ENCODE measurements around the gene NECTIN4. TPM values are rescaled to one million over a fixed set of nuclear protein-coding genes. Genes with fewer than 3 reads are reported as not detected.

The NECTIN4 gene
- total and polyA plus RNA-seq, 7 experiments from 2014 or later = not detected

GRCh38 chr1:161095230-161095629 lies 5.9 kb upstream of the NECTIN4 start:
- H3K4me3 Mint-ChIP-seq = no peak overlapping the region
- H3K36me3 Mint-ChIP-seq = peaks cover 0 to 6% (median 0%) of the 10 kb centered on the region in 5 donors
- H3K36me3 ChIP-seq (ENCODE audit: control insufficient read depth in 2 of 3, insufficient read depth in 3 of 3, low read length in 3 of 3) = peaks cover 0 to 8% (median 0%) of the 10 kb centered on the region in 3 experiments
- no peak for DNase-seq
- H3K27me3 Mint-ChIP-seq = peaks cover 0 to 12% (median 0%) of the 10 kb centered on the region in 5 donors
- intact Hi-C loops (cut with micrococcal nuclease) = no loop called here
- peaks cover 0 to 10% (median 0%) of the 10 kb centered on the region in 11 donors for H3K9me3 Mint-ChIP-seq
- peaks cover 9 to 11% of the 10 kb centered on the region in 2 donors for H3K4me1 ChIP-seq (ENCODE audit: control insufficient read depth in 2 of 2, insufficient read depth in 2 of 2, low read length in 2 of 2)
- H3K4me3 ChIP-seq (ENCODE audit: low read length) = no peak overlapping the region
- no peaks in the 10 kb centered on the region for H3K27me3 ChIP-seq (ENCODE audit: control insufficient read depth in 2 of 2, insufficient read depth in 2 of 2, low read length in 2 of 2)
- ATAC-seq = no peak
- ChIA-PET POLR2A (interaction anchor here (0.8 to 7.4 kb wide), 3 partner anchors 26 to 70 kb away, joined by 3 to 106 read pairs (median 66); partner anchors contain the start of genes ARHGAP30, TSTD1 and USF1), CTCF (interaction anchor here (0.6 to 7.4 kb wide), 5 partner anchors 9 to 98 kb away, joined by 3 to 120 read pairs (median 5); partner anchors contain the start of gene ARHGAP30)
- H3K27ac Mint-ChIP-seq = peak overlapping the region in 3 of 9 donors; percentile 62 to 95 (median 79)
- H3K9me3 ChIP-seq (ENCODE audit: control insufficient read depth in 2 of 3, low read length in 3 of 3) = no peaks in the 10 kb centered on the region
- H3K27ac ChIP-seq (ENCODE audit: low read depth, low read length) = no peak overlapping the region
- H3K4me1 Mint-ChIP-seq = peaks cover 23 to 68% (median 34%) of the 10 kb centered on the region in 7 donors

GRCh38 chr1:161094481-161094880 lies 5.1 kb upstream of the NECTIN4 start:
- intact Hi-C loops (cut with micrococcal nuclease) = no loop called here
- no peak overlapping the region for H3K27ac ChIP-seq (ENCODE audit: low read depth, low read length)
- Mint-ChIP-seq H3K36me3 (peaks cover 0 to 5% (median 0%) of the 10 kb centered on the region in 5 donors), H3K4me1 (peaks cover 23 to 63% (median 36%) of the 10 kb centered on the region in 7 donors), H3K4me3 (no peak overlapping the region), H3K27me3 (peaks cover 0 to 12% (median 0%) of the 10 kb centered on the region in 5 donors), H3K9me3 (peaks cover 0 to 10% (median 0%) of the 10 kb centered on the region in 11 donors), H3K27ac (peak overlapping the region in 4 of 9 donors; percentile 30 to 95 (median 70))
- H3K4me3 ChIP-seq (ENCODE audit: low read length) = no peak overlapping the region
- ATAC-seq = no peak
- DNase-seq = no peak
- H3K4me1 ChIP-seq (ENCODE audit: control insufficient read depth in 2 of 2, insufficient read depth in 2 of 2, low read length in 2 of 2) = peaks cover 9 to 11% of the 10 kb centered on the region in 2 donors
- peaks cover 0 to 2% (median 0%) of the 10 kb centered on the region in 3 experiments for H3K36me3 ChIP-seq (ENCODE audit: control insufficient read depth in 2 of 3, insufficient read depth in 3 of 3, low read length in 3 of 3)
- H3K27me3 ChIP-seq (ENCODE audit: control insufficient read depth in 2 of 2, insufficient read depth in 2 of 2, low read length in 2 of 2) = no peaks in the 10 kb centered on the region
- no peaks in the 10 kb centered on the region for H3K9me3 ChIP-seq (ENCODE audit: control insufficient read depth in 2 of 3, low read length in 3 of 3)
- ChIA-PET POLR2A (interaction anchor here (0.8 to 7.4 kb wide), 2 partner anchors 52 to 71 kb away, joined by 3 to 106 read pairs; partner anchors contain the start of genes TSTD1 and USF1), CTCF (interaction anchor here (0.6 to 7.4 kb wide), 6 partner anchors 23 to 287 kb away, joined by 3 to 120 read pairs (median 6); partner anchors contain the start of gene ARHGAP30)

- intact Hi-C loops (cut with micrococcal nuclease) = no loop called here
- H3K9me3 ChIP-seq (ENCODE audit: control insufficient read depth in 2 of 3, low read length in 3 of 3) = no peaks in the 10 kb centered on the region
- no peak overlapping the region for H3K27ac ChIP-seq (ENCODE audit: low read depth, low read length)
- Mint-ChIP-seq H3K9me3 (peaks cover 0 to 6% (median 0%) of the 10 kb centered on the region in 11 donors), H3K4me3 (peak overlapping the region in 1 of 10 donors; percentile 1), H3K27ac (peak overlapping the region in 2 of 9 donors; percentile 25 to 47), H3K36me3 (peaks cover 0 to 3% (median 0%) of the 10 kb centered on the region in 5 donors), H3K27me3 (peaks cover 0 to 11% (median 0%) of the 10 kb centered on the region in 5 donors), H3K4me1 (peaks cover 18 to 58% (median 26%) of the 10 kb centered on the region in 7 donors)
- no peaks in the 10 kb centered on the region for H3K36me3 ChIP-seq (ENCODE audit: control insufficient read depth in 2 of 3, insufficient read depth in 3 of 3, low read length in 3 of 3)
- no peak overlapping the region for H3K4me3 ChIP-seq (ENCODE audit: low read length)
- ATAC-seq (no peak), DNase-seq (peak in 1 of 9 donors; percentile 65)
- H3K4me1 ChIP-seq (ENCODE audit: control insufficient read depth in 2 of 2, insufficient read depth in 2 of 2, low read length in 2 of 2) = peaks cover 5 to 7% of the 10 kb centered on the region in 2 donors
- H3K27me3 ChIP-seq (ENCODE audit: control insufficient read depth in 2 of 2, insufficient read depth in 2 of 2, low read length in 2 of 2) = no peaks in the 10 kb centered on the region
- ChIA-PET CTCF (interaction anchor here (0.6 to 3.7 kb wide), 4 partner anchors 8 to 95 kb away, joined by 3 to 20 read pairs (median 3); no protein-coding TSS in a partner anchor), POLR2A (interaction anchor here (0.6 to 1.2 kb wide), 3 partner anchors 11 to 24 kb away, joined by 3 to 4 read pairs (median 3); partner anchors contain the start of gene ARHGAP30)
These were observed 3.3 kb upstream of the NECTIN4 start for GRCh38 chr1:161092621-161093028.

DNA sequence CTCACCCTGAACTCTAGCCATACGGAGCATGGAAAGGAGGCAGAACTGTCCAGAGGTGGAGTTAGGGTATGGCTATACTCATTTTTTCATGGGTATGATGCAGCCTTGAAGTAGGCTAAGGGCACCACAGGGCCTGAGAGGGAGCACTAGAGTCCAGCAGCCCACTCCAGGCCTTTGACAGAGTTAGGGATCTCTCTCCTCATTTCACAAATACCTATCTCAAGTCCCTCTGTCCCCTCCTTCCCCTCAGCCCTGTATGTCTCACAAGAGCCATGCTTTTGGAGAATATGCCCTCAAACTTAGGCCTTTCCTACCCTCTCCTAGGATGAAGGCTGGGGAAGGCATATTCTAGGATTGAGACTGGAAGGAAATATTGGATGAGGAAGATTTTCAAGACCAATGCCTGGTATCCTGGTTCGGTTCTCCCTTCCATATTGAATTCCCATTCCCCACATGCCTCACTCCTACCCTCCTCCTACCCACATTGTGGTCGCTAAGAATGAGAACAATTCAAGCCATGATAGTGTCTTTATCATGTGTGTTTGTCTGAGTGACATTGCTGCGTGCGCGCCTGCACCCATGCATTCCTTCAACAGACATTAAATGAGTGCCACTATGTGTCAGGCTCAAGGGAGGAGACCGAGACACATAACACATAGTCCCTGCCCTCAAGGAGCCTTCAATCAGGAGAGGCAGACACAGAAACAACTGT lies 2.6 kb upstream of the NECTIN4 start:
- Mint-ChIP-seq H3K27ac (no peak overlapping the region), H3K36me3 (no peaks in the 10 kb centered on the region), H3K4me3 (no peak overlapping the region), H3K4me1 (peaks cover 11 to 54% (median 19%) of the 10 kb centered on the region in 7 donors), H3K9me3 (peaks cover 0 to 4% (median 0%) of the 10 kb centered on the region in 11 donors), H3K27me3 (peaks cover 0 to 9% (median 0%) of the 10 kb centered on the region in 5 donors)
- H3K4me3 ChIP-seq (ENCODE audit: low read length) = no peak overlapping the region
- no peaks in the 10 kb centered on the region for H3K9me3 ChIP-seq (ENCODE audit: control insufficient read depth in 2 of 3, low read length in 3 of 3)
- DNase-seq = no peak
- intact Hi-C loops (cut with micrococcal nuclease) = no loop called here
- H3K36me3 ChIP-seq (ENCODE audit: control insufficient read depth in 2 of 3, insufficient read depth in 3 of 3, low read length in 3 of 3) = no peaks in the 10 kb centered on the region
- ChIA-PET POLR2A (interaction anchor here (0.6 to 1.2 kb wide), 2 partner anchors 10 to 22 kb away, joined by 3 read pairs; partner anchors contain the start of gene ARHGAP30), CTCF (interaction anchor here (3.7 kb wide), 1 partner anchor 94 kb away, joined by 20 read pairs; no protein-coding TSS in a partner anchor)
- no peak for ATAC-seq
- H3K27ac ChIP-seq (ENCODE audit: low read depth, low read length) = no peak overlapping the region
- H3K27me3 ChIP-seq (ENCODE audit: control insufficient read depth in 2 of 2, insufficient read depth in 2 of 2, low read length in 2 of 2) = no peaks in the 10 kb centered on the region
- peaks cover 0 to 2% of the 10 kb centered on the region in 2 donors for H3K4me1 ChIP-seq (ENCODE audit: control insufficient read depth in 2 of 2, insufficient read depth in 2 of 2, low read length in 2 of 2)

GRCh38 chr1:161091093-161091492 lies 1.7 kb upstream of the NECTIN4 start:
- peaks cover 0 to 7% (median 0%) of the 10 kb centered on the region in 5 donors for H3K27me3 Mint-ChIP-seq
- peaks cover 6 to 46% (median 13%) of the 10 kb centered on the region in 7 donors for H3K4me1 Mint-ChIP-seq
- H3K27ac Mint-ChIP-seq = no peak overlapping the region
- no peak overlapping the region for H3K4me3 Mint-ChIP-seq
- ChIA-PET CTCF (interaction anchor here (0.6 kb wide), 1 partner anchor 67 kb away, joined by 4 read pairs; no protein-coding TSS in a partner anchor), POLR2A (no interaction called here)
- DNase-seq = no peak
- no peaks in the 10 kb centered on the region for H3K27me3 ChIP-seq (ENCODE audit: control insufficient read depth in 2 of 2, insufficient read depth in 2 of 2, low read length in 2 of 2)
- intact Hi-C loops (cut with micrococcal nuclease) = no loop called here
- H3K27ac ChIP-seq (ENCODE audit: low read depth, low read length) = no peak overlapping the region
- H3K4me1 ChIP-seq (ENCODE audit: control insufficient read depth in 2 of 2, insufficient read depth in 2 of 2, low read length in 2 of 2) = no peaks in the 10 kb centered on the region
- H3K36me3 ChIP-seq (ENCODE audit: control insufficient read depth in 2 of 3, insufficient read depth in 3 of 3, low read length in 3 of 3) = no peaks in the 10 kb centered on the region
- H3K4me3 ChIP-seq (ENCODE audit: low read length) = no peak overlapping the region
- ATAC-seq = no peak
- no peaks in the 10 kb centered on the region for H3K9me3 ChIP-seq (ENCODE audit: control insufficient read depth in 2 of 3, low read length in 3 of 3)
- H3K9me3 Mint-ChIP-seq = peaks cover 0 to 2% (median 0%) of the 10 kb centered on the region in 11 donors
- no peaks in the 10 kb centered on the region for H3K36me3 Mint-ChIP-seq

DNA sequence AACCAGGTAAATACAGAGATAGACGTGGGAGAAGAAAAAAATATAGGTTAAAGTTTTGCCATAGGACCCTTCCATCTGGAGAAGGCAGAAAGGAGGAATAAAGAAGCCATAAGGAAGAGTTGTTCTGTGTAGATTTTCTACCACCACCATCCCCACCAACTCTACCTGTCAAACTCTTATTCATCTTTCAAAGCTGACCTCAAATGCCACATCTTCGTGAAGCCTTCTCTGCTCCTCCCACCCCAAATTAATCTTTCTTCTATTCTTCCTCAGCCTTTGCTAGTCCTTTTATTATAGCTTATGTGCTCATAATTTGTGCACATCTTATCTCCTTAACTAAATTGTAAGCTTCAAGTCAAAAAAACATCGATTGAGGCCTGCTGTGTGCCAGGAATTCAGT lies 1.3 kb upstream of the NECTIN4 start:
- peak overlapping the region in 1 of 9 donors; percentile 36 for H3K27ac Mint-ChIP-seq
- DNase-seq (peak in 3 of 9 donors; percentile 17 to 30 (median 22)), ATAC-seq (peak; percentile 42)

More for the DNA sequence above, 1.3 kb upstream of the NECTIN4 start:
- peaks cover 6 to 45% (median 17%) of the 10 kb centered on the region in 7 donors for H3K4me1 Mint-ChIP-seq
- H3K27me3 ChIP-seq (ENCODE audit: control insufficient read depth in 2 of 2, insufficient read depth in 2 of 2, low read length in 2 of 2) = no peaks in the 10 kb centered on the region
- no peaks in the 10 kb centered on the region for H3K9me3 ChIP-seq (ENCODE audit: control insufficient read depth in 2 of 3, low read length in 3 of 3)
- peaks cover 0 to 6% (median 0%) of the 10 kb centered on the region in 5 donors for H3K27me3 Mint-ChIP-seq
- intact Hi-C loops (cut with micrococcal nuclease) = no loop called here
- no peaks in the 10 kb centered on the region for H3K36me3 ChIP-seq (ENCODE audit: control insufficient read depth in 2 of 3, insufficient read depth in 3 of 3, low read length in 3 of 3)
- peaks cover 0 to 5% (median 0%) of the 10 kb centered on the region in 11 donors for H3K9me3 Mint-ChIP-seq
- ChIA-PET CTCF (interaction anchor here (0.6 kb wide), 1 partner anchor 66 kb away, joined by 4 read pairs; no protein-coding TSS in a partner anchor), POLR2A (interaction anchor here (1.1 kb wide), 1 partner anchor 10 kb away, joined by 3 read pairs; no protein-coding TSS in a partner anchor)
- H3K4me3 ChIP-seq (ENCODE audit: low read length) = no peak overlapping the region
- H3K36me3 Mint-ChIP-seq = no peaks in the 10 kb centered on the region
- no peak overlapping the region for H3K4me3 Mint-ChIP-seq
- no peak overlapping the region for H3K27ac ChIP-seq (ENCODE audit: low read depth, low read length)
- no peaks in the 10 kb centered on the region for H3K4me1 ChIP-seq (ENCODE audit: control insufficient read depth in 2 of 2, insufficient read depth in 2 of 2, low read length in 2 of 2)
